ENCODE results near the gene SLC39A11.

DNA sequence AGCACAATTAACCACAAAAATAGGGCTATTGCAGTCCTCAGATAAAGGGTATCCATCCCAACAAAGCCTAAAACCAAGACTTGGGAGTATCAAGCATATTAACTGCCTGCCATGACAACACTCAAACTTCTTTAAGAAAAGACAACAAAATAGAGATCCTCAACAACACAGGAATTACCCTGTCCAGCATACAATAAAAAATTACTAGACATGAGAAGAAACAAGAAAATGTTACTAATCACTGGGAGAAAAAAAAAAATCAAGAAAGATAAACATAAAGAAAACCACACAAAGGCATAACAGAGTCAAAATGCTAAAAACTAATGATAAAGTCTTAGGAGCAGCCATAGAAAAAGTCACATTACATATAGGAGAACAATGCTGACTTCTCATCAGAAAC lies 73.9 kb downstream of the SLC39A11 start:
- TF ChIP-seq, protein P1, sequence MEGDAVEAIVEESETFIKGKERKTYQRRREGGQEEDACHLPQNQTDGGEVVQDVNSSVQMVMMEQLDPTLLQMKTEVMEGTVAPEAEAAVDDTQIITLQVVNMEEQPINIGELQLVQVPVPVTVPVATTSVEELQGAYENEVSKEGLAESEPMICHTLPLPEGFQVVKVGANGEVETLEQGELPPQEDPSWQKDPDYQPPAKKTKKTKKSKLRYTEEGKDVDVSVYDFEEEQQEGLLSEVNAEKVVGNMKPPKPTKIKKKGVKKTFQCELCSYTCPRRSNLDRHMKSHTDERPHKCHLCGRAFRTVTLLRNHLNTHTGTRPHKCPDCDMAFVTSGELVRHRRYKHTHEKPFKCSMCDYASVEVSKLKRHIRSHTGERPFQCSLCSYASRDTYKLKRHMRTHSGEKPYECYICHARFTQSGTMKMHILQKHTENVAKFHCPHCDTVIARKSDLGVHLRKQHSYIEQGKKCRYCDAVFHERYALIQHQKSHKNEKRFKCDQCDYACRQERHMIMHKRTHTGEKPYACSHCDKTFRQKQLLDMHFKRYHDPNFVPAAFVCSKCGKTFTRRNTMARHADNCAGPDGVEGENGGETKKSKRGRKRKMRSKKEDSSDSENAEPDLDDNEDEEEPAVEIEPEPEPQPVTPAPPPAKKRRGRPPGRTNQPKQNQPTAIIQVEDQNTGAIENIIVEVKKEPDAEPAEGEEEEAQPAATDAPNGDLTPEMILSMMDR (IDR thresholded peaks at IDR 0.05): no peak
- TF ChIP-seq POLR2A (IDR thresholded peaks at IDR 0.05): no peak

All from testis (tissue), 2 donors.